Testis (tissue), 2 donors: ENCODE measurements around the gene MBNL3.

Experiments
- POLR2A ChIP-seq: fragments of 450-650 bp; IDR thresholded peaks from one replicate; pipeline ENCODE4 v1.6.1; 2017; ENCODE audit warnings: antibody characterized with exemption, mild to moderate bottlenecking, moderate library complexity
- TF ChIP-seq, protein P1 (sequence below), 3 experiments: fragments of 450-650 bp in 2 of 3; fragments of 200-600 bp in 1 of 3; sonication (generic) in 1 of 3; IDR thresholded peaks; one replicate each; pipeline ENCODE4 v1.5.1; 2016 to 2019; ENCODE audit warnings: antibody characterized with exemption in 3 of 3, mild to moderate bottlenecking in 2 of 3, moderate library complexity in 1 of 3

- TF ChIP-seq, protein P1, sequence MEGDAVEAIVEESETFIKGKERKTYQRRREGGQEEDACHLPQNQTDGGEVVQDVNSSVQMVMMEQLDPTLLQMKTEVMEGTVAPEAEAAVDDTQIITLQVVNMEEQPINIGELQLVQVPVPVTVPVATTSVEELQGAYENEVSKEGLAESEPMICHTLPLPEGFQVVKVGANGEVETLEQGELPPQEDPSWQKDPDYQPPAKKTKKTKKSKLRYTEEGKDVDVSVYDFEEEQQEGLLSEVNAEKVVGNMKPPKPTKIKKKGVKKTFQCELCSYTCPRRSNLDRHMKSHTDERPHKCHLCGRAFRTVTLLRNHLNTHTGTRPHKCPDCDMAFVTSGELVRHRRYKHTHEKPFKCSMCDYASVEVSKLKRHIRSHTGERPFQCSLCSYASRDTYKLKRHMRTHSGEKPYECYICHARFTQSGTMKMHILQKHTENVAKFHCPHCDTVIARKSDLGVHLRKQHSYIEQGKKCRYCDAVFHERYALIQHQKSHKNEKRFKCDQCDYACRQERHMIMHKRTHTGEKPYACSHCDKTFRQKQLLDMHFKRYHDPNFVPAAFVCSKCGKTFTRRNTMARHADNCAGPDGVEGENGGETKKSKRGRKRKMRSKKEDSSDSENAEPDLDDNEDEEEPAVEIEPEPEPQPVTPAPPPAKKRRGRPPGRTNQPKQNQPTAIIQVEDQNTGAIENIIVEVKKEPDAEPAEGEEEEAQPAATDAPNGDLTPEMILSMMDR (IDR thresholded peaks at IDR 0.05): no peak
- TF ChIP-seq POLR2A: no peak
Measured at GRCh38 chrX:132330156-132330729, 158.6 kb downstream of the MBNL3 start.
